DND-41 (cell line): Measurements from ENCODE around the gene DLGAP1.

Source experiments
- EZH2 ChIP-seq: IDR thresholded peaks from 3 replicates; pipeline ENCODE4 v1.6.1; 2012; ENCODE audit warnings: borderline replicate concordance, low read depth, mild to moderate bottlenecking, moderate library complexity, low read length, inconsistent platforms; ENCODE audit not compliant: severe bottlenecking
- TF ChIP-seq, protein P1 (sequence below): IDR thresholded peaks from 2 replicates; pipeline ENCODE4 v1.5.1; 2012; ENCODE audit warnings: borderline replicate concordance, low read length, moderate library complexity, mild to moderate bottlenecking; ENCODE audit not compliant: poor library complexity, severe bottlenecking; ENCODE audit errors: extremely low read depth

DNA sequence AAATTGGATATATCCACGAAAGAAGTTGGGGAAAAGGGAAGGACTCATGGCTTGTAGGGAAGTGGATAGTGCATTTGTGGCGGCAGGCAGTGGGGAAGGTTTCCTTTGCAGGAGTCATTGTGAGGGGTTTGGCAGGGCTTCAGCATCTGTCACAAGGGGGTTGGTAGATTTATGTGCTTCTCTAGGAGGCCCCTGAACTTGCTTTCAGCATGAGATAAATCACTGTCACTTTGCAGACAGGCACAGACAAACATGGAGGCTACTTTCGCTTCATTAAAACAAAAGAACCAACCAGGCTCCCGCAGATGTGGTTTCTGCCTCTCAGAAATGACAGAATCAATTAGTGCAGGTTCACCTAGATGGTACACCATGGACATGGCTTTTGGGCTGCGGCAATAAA is 664.4 kb downstream of the DLGAP1 start:
- TF ChIP-seq, protein P1, sequence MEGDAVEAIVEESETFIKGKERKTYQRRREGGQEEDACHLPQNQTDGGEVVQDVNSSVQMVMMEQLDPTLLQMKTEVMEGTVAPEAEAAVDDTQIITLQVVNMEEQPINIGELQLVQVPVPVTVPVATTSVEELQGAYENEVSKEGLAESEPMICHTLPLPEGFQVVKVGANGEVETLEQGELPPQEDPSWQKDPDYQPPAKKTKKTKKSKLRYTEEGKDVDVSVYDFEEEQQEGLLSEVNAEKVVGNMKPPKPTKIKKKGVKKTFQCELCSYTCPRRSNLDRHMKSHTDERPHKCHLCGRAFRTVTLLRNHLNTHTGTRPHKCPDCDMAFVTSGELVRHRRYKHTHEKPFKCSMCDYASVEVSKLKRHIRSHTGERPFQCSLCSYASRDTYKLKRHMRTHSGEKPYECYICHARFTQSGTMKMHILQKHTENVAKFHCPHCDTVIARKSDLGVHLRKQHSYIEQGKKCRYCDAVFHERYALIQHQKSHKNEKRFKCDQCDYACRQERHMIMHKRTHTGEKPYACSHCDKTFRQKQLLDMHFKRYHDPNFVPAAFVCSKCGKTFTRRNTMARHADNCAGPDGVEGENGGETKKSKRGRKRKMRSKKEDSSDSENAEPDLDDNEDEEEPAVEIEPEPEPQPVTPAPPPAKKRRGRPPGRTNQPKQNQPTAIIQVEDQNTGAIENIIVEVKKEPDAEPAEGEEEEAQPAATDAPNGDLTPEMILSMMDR: no peak
- no peak for TF ChIP-seq EZH2
